ENCODE measurements around the gene PIGQ.

Gene PIGQ

GRCh38 chr16:630815-631405 lies 61.1 kb downstream of the PIGQ start, which contains the start of gene WFIKKN1:
WFIKKN1 (plus strand) TSS chr16:630985; CDS start chr16:631254, 269 bp downstream.
- no peak for DNase-seq

- no peak for DNase-seq
Measured at GRCh38 chr16:631808-632358, 62.1 kb downstream of the PIGQ start.

GRCh38 chr16:632486-633335 lies 62.9 kb downstream of the PIGQ start:
- no peak for DNase-seq

GRCh38 chr16:633336-634050 lies 63.7 kb downstream of the PIGQ start:
- no peak for DNase-seq
